A549 (cell line): ENCODE measurements around the gene CLASP2. TPM values are rescaled to one million over a fixed set of nuclear protein-coding genes. Genes with fewer than 3 reads are reported as not detected.

Experiments
- ATAC-seq, 2 experiments: fragments of 200-7000 bp in 1 of 2; fragments of >200 bp in 1 of 2; cut with Nextera tagmentation in 1 of 2; cut with Tn5 transposase in 1 of 2; 3 replicates each; pipeline versions ENCODE4 v1.8.0 to v1.9.1; 2018 to 2020; ENCODE audit warnings: mild to moderate bottlenecking in 1 of 2, moderate library complexity in 1 of 2
- CTCF ChIA-PET: fragments of 300-600 bp; sonication (Branson Sonifier 250); formaldehyde crosslinking; extraction: SDS; loops from one replicate; lab custom pipeline; 2021; ENCODE audit warnings: antibody characterized with exemption, inconsistent platforms; lab: Yijun Ruan, JAX
- POLR2A ChIA-PET: fragments of 350-600 bp; formaldehyde crosslinking; extraction: SDS; loops from one replicate; lab custom pipeline; 2021; ENCODE audit warnings: antibody characterized with exemption, inconsistent platforms; lab: Yijun Ruan, JAX
- DNase-seq, 2 experiments: peaks; one replicate each; pipeline versions ENCODE4 v3.0.0 to v3.0.0-alpha.2; 2011 to 2016; ENCODE audit warnings: low read depth in 1 of 2, low spot score in 1 of 2
- FAIRE-seq: peaks from 2 replicates; lab custom pipeline; 2011; peaks lifted over from hg19 to GRCh38; lab: Jason Lieb, UNC
- H3K27ac ChIP-seq, 2 experiments: fragments of >200 bp; sonication (Bioruptor Twin); formaldehyde crosslinking; 3 replicates each; pipeline ENCODE4 v1.5.1; 2016 to 2017
- H3K4me1 ChIP-seq: fragments of >200 bp; sonication (Bioruptor Twin); formaldehyde crosslinking; 3 replicates; pipeline ENCODE4 v1.6.1; 2016
- H3K4me2 ChIP-seq: fragments of >200 bp; sonication (Bioruptor Twin); formaldehyde crosslinking; 3 replicates; pipeline ENCODE4 v1.6.1; 2016
- H3K4me3 ChIP-seq: fragments of >200 bp; sonication (Bioruptor Twin); formaldehyde crosslinking; 3 replicates; pipeline ENCODE4 v1.5.1; 2016
- H3K9me3 ChIP-seq: fragments of >200 bp; sonication (Bioruptor Twin); formaldehyde crosslinking; 3 replicates; pipeline ENCODE4 v1.6.1; 2016
- BHLHE40 ChIP-seq: IDR thresholded peaks from 2 replicates; pipeline ENCODE4 v1.6.1; 2012; ENCODE audit warnings: low read depth, low read length, inconsistent platforms
- CBX2 ChIP-seq: fragments of 200-600 bp; sonication (generic); IDR thresholded peaks from 2 replicates; pipeline ENCODE4 v1.6.1; 2016; ENCODE audit warnings: low read depth, mild to moderate bottlenecking, borderline replicate concordance
- CBX8 ChIP-seq: fragments of 200-600 bp; sonication (generic); IDR thresholded peaks from 2 replicates; pipeline ENCODE4 v1.6.1; 2016
- CHD4 ChIP-seq: fragments of 200-600 bp; sonication (generic); IDR thresholded peaks from 2 replicates; pipeline ENCODE4 v1.6.1; 2016; ENCODE audit warnings: antibody characterized with exemption, mild to moderate bottlenecking, borderline replicate concordance
- E2F6 ChIP-seq: IDR thresholded peaks from 2 replicates; pipeline ENCODE4 v1.6.1; 2012; ENCODE audit warnings: low read depth, borderline replicate concordance
- EHF ChIP-seq: fragments of 250-450 bp; sonication (Bioruptor Pico); IDR thresholded peaks from 2 replicates; pipeline ENCODE4 v1.5.0; 2020; ENCODE audit warnings: mild to moderate bottlenecking
- EHMT2 ChIP-seq: fragments of 200-600 bp; sonication (generic); IDR thresholded peaks from 2 replicates; pipeline ENCODE4 v1.6.1; 2016; ENCODE audit warnings: antibody characterized with exemption, low read depth, mild to moderate bottlenecking, moderate library complexity
- EP300 ChIP-seq, 2 experiments: fragments of >200 bp; sonication (Bioruptor Twin); formaldehyde crosslinking; IDR thresholded peaks; 2 replicates in 1 of 2; 3 replicates in 1 of 2; pipeline ENCODE4 v1.6.1; 2016 to 2017
- ESRRA ChIP-seq: fragments of 150-350 bp; IDR thresholded peaks from 2 replicates; pipeline ENCODE4 v1.6.1; 2014; ENCODE audit warnings: mild to moderate bottlenecking, low read length, borderline replicate concordance
- FOSB ChIP-seq: fragments of 250-450 bp; sonication (Bioruptor Pico); IDR thresholded peaks from 2 replicates; pipeline ENCODE4 v1.5.0; 2020; ENCODE audit warnings: mild to moderate bottlenecking, moderate library complexity
- FOXS1 ChIP-seq: fragments of 250-450 bp; sonication (Bioruptor Pico); IDR thresholded peaks from 2 replicates; pipeline ENCODE4 v1.5.0; 2020; ENCODE audit warnings: mild to moderate bottlenecking, moderate library complexity
- GATA3 ChIP-seq: IDR thresholded peaks from 2 replicates; pipeline ENCODE4 v1.6.1; 2012; ENCODE audit warnings: borderline replicate concordance
- HEYL ChIP-seq: fragments of 250-450 bp; sonication (Bioruptor Pico); IDR thresholded peaks from 2 replicates; pipeline ENCODE4 v1.8.0; 2021; ENCODE audit warnings: mild to moderate bottlenecking, moderate library complexity
- HOXB13 ChIP-seq: fragments of 250-450 bp; sonication (Bioruptor Pico); IDR thresholded peaks from 2 replicates; pipeline ENCODE4 v1.5.0; 2020; ENCODE audit warnings: low read depth, mild to moderate bottlenecking, moderate library complexity
- HOXB5 ChIP-seq: fragments of 250-450 bp; sonication (Bioruptor Pico); IDR thresholded peaks from 2 replicates; pipeline ENCODE4 v1.5.0; 2020; ENCODE audit warnings: mild to moderate bottlenecking, moderate library complexity
- JUN ChIP-seq, 2 experiments: fragments of >200 bp; sonication (Bioruptor Twin); formaldehyde crosslinking; IDR thresholded peaks; 2 replicates in 1 of 2; 3 replicates in 1 of 2; pipeline ENCODE4 v1.6.1; 2016 to 2017
- MAFK ChIP-seq: fragments of 450-650 bp; IDR thresholded peaks from 2 replicates; pipeline ENCODE4 v1.6.1; 2014; ENCODE audit not compliant: partially characterized antibody
- MAZ ChIP-seq: fragments of 150-350 bp; IDR thresholded peaks from 2 replicates; pipeline ENCODE4 v1.6.1; 2014; ENCODE audit warnings: antibody characterized with exemption, low read depth, low read length, borderline replicate concordance
- MYC ChIP-seq: IDR thresholded peaks from 2 replicates; pipeline ENCODE4 v1.6.1; 2012; ENCODE audit warnings: mild to moderate bottlenecking, inconsistent platforms, low read length, improper control_type of control experiment, borderline replicate concordance
- NPAS2 ChIP-seq: fragments of 250-450 bp; sonication (Bioruptor Pico); IDR thresholded peaks from 2 replicates; pipeline ENCODE4 v1.8.0; 2022; ENCODE audit warnings: mild to moderate bottlenecking, moderate library complexity, borderline replicate concordance
- PHF8 ChIP-seq: fragments of 200-600 bp; sonication (generic); IDR thresholded peaks from 2 replicates; pipeline ENCODE4 v1.6.1; 2016; ENCODE audit warnings: low read depth, mild to moderate bottlenecking, antibody characterized with exemption, moderate library complexity, borderline replicate concordance
- POLR2AphosphoS2 ChIP-seq: conservative IDR thresholded peaks from 2 replicates; pipeline ENCODE4 v1.6.1; 2012; ENCODE audit warnings: low read length, improper control_type of control experiment, inconsistent platforms
- RFX5 ChIP-seq: fragments of 450-650 bp; IDR thresholded peaks from 2 replicates; pipeline ENCODE4 v1.7.1; 2014; ENCODE audit warnings: antibody characterized with exemption, mild to moderate bottlenecking, moderate library complexity
- TP53 ChIP-seq: fragments of 250-450 bp; sonication (Bioruptor Pico); IDR thresholded peaks from 2 replicates; pipeline ENCODE4 v1.5.0; 2021; ENCODE audit warnings: mild to moderate bottlenecking, moderate library complexity
- ZFP36 ChIP-seq: fragments of 450-650 bp; IDR thresholded peaks from 2 replicates; pipeline ENCODE4 v1.6.1; 2014; ENCODE audit warnings: borderline replicate concordance; ENCODE audit not compliant: partially characterized antibody
- ZSCAN20 ChIP-seq: fragments of 250-450 bp; sonication (Bioruptor Pico); IDR thresholded peaks from 2 replicates; pipeline ENCODE4 v1.8.0; 2022; ENCODE audit warnings: mild to moderate bottlenecking, moderate library complexity
- WGBS: methylation state at CpG from one replicate; pipeline ENCODE4 v1.1.6; 2017; ENCODE audit errors: missing lambda C conversion rate; 5-methylcytosine and 5-hydroxymethylcytosine counted together
- polyA plus RNA-seq, 4 experiments: library from polyadenylated mRNA; depleted of rRNA in 3 of 4; stranded (reverse); fragments of >200 nt; fragmentation: RNase III in 1 of 4; extraction: RNeasy Plus Mini Kit Qiagen cat#74134 plus additional on column Dnase treatment in 1 of 4; gene quantifications; 2 replicates in 3 of 4; 3 replicates in 1 of 4; pipeline ENCODE4 v1.2.3, GENCODE V29; 2011 to 2017
- TF ChIP-seq, protein P1 (sequence below): fragments of >200 bp; sonication (Bioruptor Twin); formaldehyde crosslinking; IDR thresholded peaks from 3 replicates; pipeline ENCODE4 v1.6.1; 2016
- TF ChIP-seq, protein P2 (sequence below): IDR thresholded peaks from 2 replicates; pipeline ENCODE4 v1.6.1; 2012

Gene CLASP2
- polyA plus RNA-seq, 2 of the 4 experiments (the other 2 are of a cell fraction) = 18.1 to 66.5 TPM

DNA sequence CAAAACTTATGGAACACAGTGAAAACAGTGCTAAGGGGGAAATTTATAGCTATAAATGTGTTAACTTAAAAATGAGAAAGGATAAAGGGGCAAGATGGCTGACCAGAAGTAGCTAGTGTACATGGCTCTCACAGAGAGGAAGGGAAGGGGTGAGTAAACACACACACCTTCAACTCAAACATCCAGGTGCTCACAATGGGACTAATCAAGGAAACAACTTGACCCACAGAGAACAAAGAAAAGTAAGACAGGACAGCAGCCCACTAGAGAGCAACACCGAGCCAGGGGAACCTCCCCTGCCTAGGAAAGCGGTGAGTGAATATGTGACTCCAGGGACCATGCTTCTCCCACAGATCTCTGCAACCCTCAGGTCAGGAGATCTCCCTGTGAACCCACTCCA is 192.8 kb downstream of the CLASP2 start:
- Histone ChIP-seq H3K9me3 (peaks cover 31% of the 10 kb centered on the region), H3K4me3 (no peak overlapping the region), H3K27ac (no peak overlapping the region), H3K4me2 (no peak overlapping the region), H3K4me1 (no peaks in the 10 kb centered on the region)
- WGBS = 100% methylated on average over 2 of the region's 2 CpGs
- CTCF ChIA-PET = no interaction called here
- no peak for TF ChIP-seq EP300 (IDR thresholded peaks at IDR 0.05)
- no peak for TF ChIP-seq MAZ
- no peak for TF ChIP-seq CHD4
- TF ChIP-seq HOXB13 (CRISPR knock-in tag) = no peak
- no peak for TF ChIP-seq FOSB (CRISPR knock-in tag)
- no peak for TF ChIP-seq JUN (IDR thresholded peaks at IDR 0.05)
- TF ChIP-seq ZFP36 = no peak
- no peak for TF ChIP-seq CBX8
- TF ChIP-seq, protein P1, sequence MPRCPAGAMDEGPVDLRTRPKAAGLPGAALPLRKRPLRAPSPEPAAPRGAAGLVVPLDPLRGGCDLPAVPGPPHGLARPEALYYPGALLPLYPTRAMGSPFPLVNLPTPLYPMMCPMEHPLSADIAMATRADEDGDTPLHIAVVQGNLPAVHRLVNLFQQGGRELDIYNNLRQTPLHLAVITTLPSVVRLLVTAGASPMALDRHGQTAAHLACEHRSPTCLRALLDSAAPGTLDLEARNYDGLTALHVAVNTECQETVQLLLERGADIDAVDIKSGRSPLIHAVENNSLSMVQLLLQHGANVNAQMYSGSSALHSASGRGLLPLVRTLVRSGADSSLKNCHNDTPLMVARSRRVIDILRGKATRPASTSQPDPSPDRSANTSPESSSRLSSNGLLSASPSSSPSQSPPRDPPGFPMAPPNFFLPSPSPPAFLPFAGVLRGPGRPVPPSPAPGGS = no peak
- TF ChIP-seq HOXB5 (CRISPR knock-in tag) = no peak
- no peak for TF ChIP-seq E2F6
- no peak for TF ChIP-seq NPAS2
- TF ChIP-seq ESRRA = no peak
- TF ChIP-seq, protein P2, sequence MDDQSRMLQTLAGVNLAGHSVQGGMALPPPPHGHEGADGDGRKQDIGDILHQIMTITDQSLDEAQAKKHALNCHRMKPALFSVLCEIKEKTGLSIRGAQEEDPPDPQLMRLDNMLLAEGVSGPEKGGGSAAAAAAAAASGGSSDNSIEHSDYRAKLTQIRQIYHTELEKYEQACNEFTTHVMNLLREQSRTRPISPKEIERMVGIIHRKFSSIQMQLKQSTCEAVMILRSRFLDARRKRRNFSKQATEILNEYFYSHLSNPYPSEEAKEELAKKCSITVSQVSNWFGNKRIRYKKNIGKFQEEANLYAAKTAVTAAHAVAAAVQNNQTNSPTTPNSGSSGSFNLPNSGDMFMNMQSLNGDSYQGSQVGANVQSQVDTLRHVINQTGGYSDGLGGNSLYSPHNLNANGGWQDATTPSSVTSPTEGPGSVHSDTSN = no peak
- TF ChIP-seq MYC = no peak
- ATAC-seq = no peak
- FAIRE-seq = no peak
- POLR2A ChIA-PET = no interaction called here
- DNase-seq = no peak

DNA sequence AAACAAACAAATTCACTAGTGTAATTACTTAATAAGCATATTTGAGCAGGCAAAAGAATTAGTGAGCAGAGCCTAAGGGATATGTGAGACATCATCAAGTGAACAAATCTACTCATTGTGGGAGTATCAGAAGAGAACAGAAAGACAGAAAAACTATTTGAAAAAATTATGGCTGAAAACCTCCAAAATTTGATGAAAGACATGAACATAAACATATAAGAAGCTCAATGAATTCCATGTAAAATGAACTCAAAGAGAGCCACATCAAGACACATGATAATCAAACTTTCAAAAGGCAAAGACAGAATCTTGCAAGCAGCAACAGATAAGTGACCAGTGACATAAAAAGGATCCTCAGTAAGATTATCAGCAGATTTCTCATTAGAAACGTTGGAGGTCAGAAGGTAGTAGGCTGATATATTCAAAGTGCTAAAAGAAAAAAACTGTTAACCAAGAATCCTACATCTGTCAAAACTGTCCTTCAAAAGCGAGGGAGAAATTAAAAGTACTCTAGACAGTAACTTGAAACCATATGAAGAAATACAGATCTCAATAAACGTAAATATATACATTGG is 194.9 kb downstream of the CLASP2 start:
- ATAC-seq (no peak), FAIRE-seq (no peak), DNase-seq (no peak)
- H3K4me2 ChIP-seq = no peak overlapping the region
- H3K27ac ChIP-seq = no peak overlapping the region
- peaks cover 22% of the 10 kb centered on the region for H3K9me3 ChIP-seq
- ChIA-PET POLR2A (no interaction called here), CTCF (no interaction called here)
- H3K4me1 ChIP-seq = no peaks in the 10 kb centered on the region
- WGBS = 89% methylated on average over 3 of the region's 3 CpGs
- H3K4me3 ChIP-seq = no peak overlapping the region
- TF ChIP-seq MAFK (no peak), BHLHE40 (no peak), TP53 (no peak), CBX2 (no peak), HEYL (CRISPR knock-in tag) (no peak), PHF8 (no peak), EHF (CRISPR knock-in tag) (no peak), ZSCAN20 (no peak), MAZ (no peak), FOXS1 (CRISPR knock-in tag) (no peak), EHMT2 (no peak), NPAS2 (no peak), MYC (no peak), RFX5 (no peak), HOXB5 (CRISPR knock-in tag) (no peak), POLR2AphosphoS2 (no peak), GATA3 (no peak), CBX8 (no peak)
- TF ChIP-seq, protein P1 = no peak
